Trophoblast cell (in vitro differentiated cells and primary cell): ENCODE measurements around the gene TBL1X.

ENCODE experiments used
- DNase-seq, 2 donors: peaks; one replicate each; pipeline ENCODE4 v3.0.0-alpha.2; 2016
- H2AFZ ChIP-seq: 2 replicates; pipeline ENCODE4 v1.6.1; 2013; ENCODE audit warnings: low read length, moderate library complexity, mild to moderate bottlenecking; ENCODE audit not compliant: insufficient read depth, poor library complexity
- H2AK5ac ChIP-seq: 2 replicates; pipeline ENCODE4 v1.6.1; 2013; ENCODE audit warnings: mild to moderate bottlenecking, low read length
- H2BK120ac ChIP-seq: 2 replicates; pipeline ENCODE4 v1.6.1; 2013; ENCODE audit warnings: low read length, mild to moderate bottlenecking, moderate library complexity; ENCODE audit not compliant: insufficient read depth, poor library complexity
- H2BK12ac ChIP-seq: 2 replicates; pipeline ENCODE4 v1.6.1; 2013; ENCODE audit warnings: mild to moderate bottlenecking, low read length, moderate library complexity
- H2BK5ac ChIP-seq: 2 replicates; pipeline ENCODE4 v1.6.1; 2013; ENCODE audit warnings: low read length, low read depth, moderate library complexity, mild to moderate bottlenecking; ENCODE audit not compliant: poor library complexity
- H3K14ac ChIP-seq: 2 replicates; pipeline ENCODE4 v1.6.1; 2013; ENCODE audit warnings: mild to moderate bottlenecking, low read length
- H3K18ac ChIP-seq: 2 replicates; pipeline ENCODE4 v1.6.1; 2013; ENCODE audit warnings: mild to moderate bottlenecking, low read length
- H3K23ac ChIP-seq: 2 replicates; pipeline ENCODE4 v1.6.1; 2013; ENCODE audit warnings: low read length
- H3K27ac ChIP-seq: 2 replicates; pipeline ENCODE4 v1.5.1; 2013; ENCODE audit warnings: low read depth, mild to moderate bottlenecking, inconsistent platforms, low read length, moderate library complexity
- H3K27me3 ChIP-seq: 2 replicates; pipeline ENCODE4 v1.6.1; 2013; ENCODE audit warnings: inconsistent platforms, mild to moderate bottlenecking, low read length, moderate library complexity; ENCODE audit not compliant: insufficient read depth
- H3K36me3 ChIP-seq, 2 experiments: 1 replicate in 1 of 2; 2 replicates in 1 of 2; pipeline ENCODE4 v1.6.1; 2013; ENCODE audit warnings: low read length in 2 of 2, mild to moderate bottlenecking in 2 of 2, moderate library complexity in 1 of 2; ENCODE audit not compliant: insufficient read depth in 2 of 2, control insufficient read depth in 1 of 2
- H3K4ac ChIP-seq: 2 replicates; pipeline ENCODE4 v1.6.1; 2013; ENCODE audit warnings: low read depth, mild to moderate bottlenecking, low read length, moderate library complexity
- H3K4me1 ChIP-seq, 2 experiments: 1 replicate in 1 of 2; 2 replicates in 1 of 2; pipeline ENCODE4 v1.6.1; 2013; ENCODE audit warnings: low read length in 2 of 2, mild to moderate bottlenecking in 2 of 2, moderate library complexity in 1 of 2; ENCODE audit not compliant: insufficient read depth in 2 of 2, control insufficient read depth in 1 of 2
- H3K4me2 ChIP-seq: 2 replicates; pipeline ENCODE4 v1.6.1; 2013; ENCODE audit warnings: inconsistent platforms, mild to moderate bottlenecking, low read length, moderate library complexity
- H3K4me3 ChIP-seq: 2 replicates; pipeline ENCODE4 v1.5.1; 2013; ENCODE audit warnings: mild to moderate bottlenecking, low read depth, low read length, inconsistent platforms
- H3K79me1 ChIP-seq: one replicate; pipeline ENCODE4 v1.6.1; 2013; ENCODE audit warnings: low read length
- H3K79me2 ChIP-seq: 2 replicates; pipeline ENCODE4 v1.6.1; 2013; ENCODE audit warnings: low read length, mild to moderate bottlenecking; ENCODE audit not compliant: control insufficient read depth, insufficient read depth, poor library complexity
- H3K9ac ChIP-seq: 2 replicates; pipeline ENCODE4 v1.6.1; 2013; ENCODE audit warnings: mild to moderate bottlenecking, low read length
- H3K9me3 ChIP-seq: 2 replicates; pipeline ENCODE4 v1.6.1; 2013; ENCODE audit warnings: low read depth, mild to moderate bottlenecking, control low read depth, inconsistent platforms, low read length; ENCODE audit not compliant: insufficient read depth
- H4K12ac ChIP-seq: 2 replicates; pipeline ENCODE4 v1.6.1; 2013; ENCODE audit warnings: low read depth, mild to moderate bottlenecking, low read length, moderate library complexity
- H4K8ac ChIP-seq: 2 replicates; pipeline ENCODE4 v1.6.1; 2013; ENCODE audit warnings: low read depth, mild to moderate bottlenecking, low read length, moderate library complexity
- H4K91ac ChIP-seq: one replicate; pipeline ENCODE4 v1.6.1; 2013; ENCODE audit warnings: low read depth, mild to moderate bottlenecking, low read length, moderate library complexity
- WGBS: extraction: QIAGEN DNeasy Blood & Tissue Kit; methylation state at CpG from one replicate; pipeline ENCODE4 v1.1.7; 2013; ENCODE audit warnings: missing lambda C conversion rate; ENCODE audit not compliant: insufficient read length, insufficient coverage; ENCODE audit errors: extremely low coverage; 5-methylcytosine and 5-hydroxymethylcytosine counted together

The TBL1X gene

DNA sequence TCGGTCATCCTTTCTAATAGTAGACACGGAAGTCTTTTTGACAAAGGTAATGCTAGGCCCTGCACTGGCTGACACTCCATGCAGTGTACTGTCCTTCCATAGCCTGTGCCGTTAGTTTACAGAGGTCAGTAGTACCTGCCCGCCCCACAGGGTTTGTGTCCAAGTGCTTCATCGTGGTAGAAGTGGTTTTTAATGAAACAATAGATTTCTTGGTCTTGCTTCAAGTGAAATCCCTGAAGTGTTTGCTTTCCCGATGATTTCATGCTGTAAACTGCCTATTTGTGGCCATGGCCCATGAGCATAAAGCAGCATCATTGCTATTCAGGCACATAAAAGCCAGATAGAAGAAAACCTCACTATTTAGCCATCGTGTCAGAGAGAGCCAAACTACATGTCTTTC, 161.5 kb downstream of the TBL1X start:
- Histone ChIP-seq H3K4ac (no peak overlapping the region), H3K79me1 (no peaks in the 10 kb centered on the region), H4K12ac (no peak overlapping the region), H3K4me2 (no peak overlapping the region), H3K9me3 (no peaks in the 10 kb centered on the region), H3K23ac (no peak overlapping the region), H3K4me1 (no peaks in the 10 kb centered on the region), H2BK120ac (no peak overlapping the region), H3K36me3 (no peaks in the 10 kb centered on the region), H3K14ac (no peak overlapping the region), H2BK12ac (no peak overlapping the region), H3K18ac (no peak overlapping the region), H2AK5ac (no peak overlapping the region), H4K91ac (no peak overlapping the region), H3K79me2 (no peaks in the 10 kb centered on the region), H3K27ac (no peak overlapping the region), H2BK5ac (no peak overlapping the region), H3K9ac (no peak overlapping the region), H3K27me3 (no peaks in the 10 kb centered on the region), H3K4me3 (no peak overlapping the region), H4K8ac (no peak overlapping the region), H2AFZ (no peak overlapping the region)
- WGBS, result no CpG with 5 or more reads among the region's 7 CpGs
- DNase-seq, result no peak

DNA sequence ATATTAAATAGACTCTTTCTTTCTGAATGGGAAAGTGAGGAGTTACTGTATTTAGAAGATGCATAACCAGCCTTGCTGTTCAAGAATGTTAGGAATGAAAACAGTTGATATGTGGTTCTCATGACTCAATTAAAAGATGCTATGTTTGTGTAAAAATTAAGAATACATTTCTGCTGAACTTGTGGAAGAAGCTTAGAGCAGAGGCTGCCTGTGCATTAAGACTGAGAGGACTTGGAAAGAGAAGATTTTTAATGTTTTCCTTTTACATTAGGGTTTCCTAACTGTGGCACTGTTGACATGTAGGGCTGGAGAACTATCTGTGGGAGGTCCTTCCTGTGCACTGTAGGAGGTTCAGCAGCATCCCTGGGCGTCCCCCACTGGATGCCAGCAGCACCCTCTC, 163.1 kb downstream of the TBL1X start:
- H2AK5ac ChIP-seq, result no peak overlapping the region
- DNase-seq, result no peak
- no peak overlapping the region for H3K4me3 ChIP-seq
- H3K36me3 ChIP-seq, result no peaks in the 10 kb centered on the region
- no peak overlapping the region for H2BK5ac ChIP-seq
- H4K12ac ChIP-seq, result no peak overlapping the region
- H3K9ac ChIP-seq, result no peak overlapping the region
- no peaks in the 10 kb centered on the region for H3K79me1 ChIP-seq
- no peak overlapping the region for H3K27ac ChIP-seq
- H3K4me2 ChIP-seq, result no peak overlapping the region
- H4K8ac ChIP-seq, result no peak overlapping the region
- H3K4ac ChIP-seq, result no peak overlapping the region
- no peak overlapping the region for H3K14ac ChIP-seq
- H3K23ac ChIP-seq, result no peak overlapping the region
- H3K4me1 ChIP-seq, result no peaks in the 10 kb centered on the region
- no peaks in the 10 kb centered on the region for H3K27me3 ChIP-seq
- H2BK12ac ChIP-seq, result no peak overlapping the region
- H2AFZ ChIP-seq, result no peak overlapping the region
- no peak overlapping the region for H3K18ac ChIP-seq
- no peak overlapping the region for H4K91ac ChIP-seq
- no peaks in the 10 kb centered on the region for H3K9me3 ChIP-seq
- WGBS, result no CpG with 5 or more reads among the region's 1 CpG
- H2BK120ac ChIP-seq, result no peak overlapping the region
- no peaks in the 10 kb centered on the region for H3K79me2 ChIP-seq

DNA sequence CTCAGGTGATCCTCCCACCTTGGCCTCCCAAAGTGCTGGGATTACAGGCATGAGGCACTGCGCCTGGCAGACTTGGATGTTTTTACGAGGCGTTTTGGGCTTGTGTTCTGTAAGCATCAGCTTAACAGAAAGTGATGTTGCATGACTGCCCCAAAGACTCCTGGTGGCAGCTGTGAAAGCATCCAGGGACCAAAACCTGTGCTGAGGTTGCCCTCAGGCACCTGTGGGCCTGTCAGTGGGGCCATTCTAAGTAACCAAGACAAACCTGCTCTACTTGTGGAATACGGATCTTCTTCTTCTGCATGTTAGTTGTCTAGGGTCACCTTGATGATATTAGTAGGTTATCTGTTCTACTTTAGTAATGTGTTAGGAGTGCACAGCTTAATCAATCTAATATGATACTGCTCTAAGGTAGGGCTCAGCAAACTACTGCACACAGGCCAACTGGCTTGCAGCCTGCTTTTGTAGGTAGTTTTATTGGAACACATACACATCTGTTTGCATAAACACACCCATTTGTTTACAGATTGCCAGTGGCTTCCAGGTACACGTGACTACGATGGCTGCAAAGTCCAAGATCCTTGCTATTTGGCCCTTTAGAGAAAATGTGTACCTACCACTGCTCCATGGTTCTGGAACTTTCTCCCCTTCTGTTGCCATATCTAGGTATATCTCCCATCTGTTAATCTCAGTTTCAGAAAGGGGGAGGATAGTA, 164.1 kb downstream of the TBL1X start:
- Histone ChIP-seq H3K79me2 (no peaks in the 10 kb centered on the region), H3K27ac (no peak overlapping the region), H2AFZ (no peak overlapping the region), H3K9ac (no peak overlapping the region), H3K27me3 (no peaks in the 10 kb centered on the region), H3K14ac (no peak overlapping the region), H3K4me2 (no peak overlapping the region), H2BK5ac (no peak overlapping the region), H2BK12ac (no peak overlapping the region), H3K9me3 (no peaks in the 10 kb centered on the region), H3K79me1 (no peaks in the 10 kb centered on the region), H3K23ac (no peak overlapping the region), H2BK120ac (no peak overlapping the region), H4K91ac (no peak overlapping the region), H4K8ac (no peak overlapping the region), H3K4me1 (peaks cover 0 to 3% of the 10 kb centered on the region in 2 experiments), H4K12ac (no peak overlapping the region), H3K4ac (no peak overlapping the region), H2AK5ac (no peak overlapping the region), H3K4me3 (no peak overlapping the region), H3K18ac (no peak overlapping the region), H3K36me3 (no peaks in the 10 kb centered on the region)
- WGBS, result no CpG with 5 or more reads among the region's 6 CpGs
- DNase-seq, result no peak

DNA sequence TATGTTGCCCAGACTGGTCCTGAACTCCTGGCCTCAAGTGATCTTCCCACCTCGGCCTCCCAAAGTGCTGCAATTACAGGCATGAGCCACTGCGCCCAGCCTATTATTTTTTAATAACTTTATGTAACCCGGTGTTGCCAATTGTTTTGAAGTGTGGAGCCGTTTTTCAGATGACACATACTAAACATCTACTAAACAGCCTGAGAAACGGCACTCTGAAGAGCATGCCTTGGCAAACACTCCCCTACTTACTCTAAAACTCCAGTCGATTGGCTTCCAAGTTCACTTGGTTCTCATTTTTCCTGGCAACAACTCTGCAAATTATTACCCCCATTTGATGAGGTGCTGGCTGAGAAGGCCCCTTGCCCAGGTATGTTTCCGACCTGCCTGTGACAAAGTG, 169.7 kb downstream of the TBL1X start:
- Histone ChIP-seq H4K8ac (no peak overlapping the region), H2BK5ac (no peak overlapping the region), H3K27me3 (no peaks in the 10 kb centered on the region), H3K36me3 (no peaks in the 10 kb centered on the region), H2BK120ac (no peak overlapping the region), H3K4me3 (no peak overlapping the region), H2BK12ac (no peak overlapping the region), H4K91ac (no peak overlapping the region), H3K4me1 (peaks cover 0 to 3% of the 10 kb centered on the region in 2 experiments), H3K79me1 (no peaks in the 10 kb centered on the region), H2AK5ac (no peak overlapping the region), H3K4ac (no peak overlapping the region), H3K27ac (no peak overlapping the region), H3K18ac (no peak overlapping the region), H3K4me2 (no peak overlapping the region), H4K12ac (no peak overlapping the region), H2AFZ (no peak overlapping the region), H3K23ac (no peak overlapping the region), H3K79me2 (no peaks in the 10 kb centered on the region), H3K9ac (no peak overlapping the region), H3K14ac (no peak overlapping the region), H3K9me3 (no peaks in the 10 kb centered on the region)
- DNase-seq, result no peak
- no CpG with 5 or more reads among the region's 7 CpGs for whole genome bisulfite sequencing
